Skeletal muscle tissue (tissue), 4 donors: ENCODE measurements around the gene RIMS1. TPM values are rescaled to one million over a fixed set of nuclear protein-coding genes. Genes with fewer than 3 reads are reported as not detected.

ENCODE experiments used
- H3K27ac ChIP-seq: one replicate; pipeline ENCODE4 v1.7.0; 2013; ENCODE audit warnings: mild to moderate bottlenecking, low read depth, low read length, inconsistent platforms
- H3K27me3 ChIP-seq, 3 donors: one replicate each; pipeline ENCODE4 v1.7.0; 2013; ENCODE audit warnings: low read length in 3 of 3; ENCODE audit not compliant: control insufficient read depth in 3 of 3, insufficient read depth in 3 of 3
- H3K36me3 ChIP-seq, 3 donors: one replicate each; pipeline ENCODE4 v1.7.0; 2013; ENCODE audit warnings: low read length in 3 of 3; ENCODE audit not compliant: control insufficient read depth in 3 of 3, insufficient read depth in 3 of 3
- H3K4me1 ChIP-seq, 3 donors: one replicate each; pipeline ENCODE4 v1.7.0; 2013; ENCODE audit warnings: low read length in 3 of 3, mild to moderate bottlenecking in 3 of 3; ENCODE audit not compliant: control insufficient read depth in 3 of 3, insufficient read depth in 3 of 3
- H3K4me3 ChIP-seq, 3 donors: one replicate each; pipeline ENCODE4 v1.7.0; 2013; ENCODE audit warnings: low read length in 3 of 3
- H3K9ac ChIP-seq, 3 donors: one replicate each; pipeline ENCODE4 v1.7.0; 2013; ENCODE audit warnings: low read length in 3 of 3, mild to moderate bottlenecking in 3 of 3, moderate library complexity in 2 of 3, low read depth in 1 of 3
- H3K9me3 ChIP-seq, 3 donors: one replicate each; pipeline ENCODE4 v1.7.0; 2013; ENCODE audit warnings: low read length in 3 of 3; ENCODE audit not compliant: control insufficient read depth in 3 of 3
- total RNA-seq: library from RNA; depleted of rRNA; stranded (reverse); fragments of >200 nt; gene quantifications from one replicate; pipeline ENCODE4 v1.2.3, GENCODE V29; 2014
- donor health status: Osteomylitis.

The RIMS1 gene
- total RNA-seq, 1 donor from 2014 or later, result 15.7 TPM

DNA sequence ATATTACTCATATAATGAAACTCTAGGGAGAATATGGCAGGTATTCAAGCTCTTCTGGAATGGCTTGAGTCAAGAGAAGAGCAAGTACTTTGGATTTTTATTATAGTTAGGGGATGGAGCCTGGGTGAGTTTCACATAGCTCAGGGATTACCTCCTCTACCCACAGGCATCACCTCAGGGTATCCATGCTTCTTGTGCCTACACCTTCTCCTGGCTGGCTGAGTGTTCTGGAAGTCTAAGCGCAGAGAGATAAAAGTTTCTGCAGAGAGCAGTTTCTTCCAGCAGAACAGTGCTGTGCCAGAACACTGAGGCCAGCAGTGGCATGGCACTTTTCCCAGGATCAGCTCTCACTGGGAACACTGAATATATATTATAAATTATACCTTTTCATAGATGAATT lies 535.8 kb downstream of the RIMS1 start:
- Histone ChIP-seq H3K27ac (no peak overlapping the region), H3K36me3 (no peaks in the 10 kb centered on the region), H3K4me1 (no peaks in the 10 kb centered on the region), H3K27me3 (no peaks in the 10 kb centered on the region), H3K9ac (no peak overlapping the region), H3K9me3 (no peaks in the 10 kb centered on the region), H3K4me3 (no peak overlapping the region)

DNA sequence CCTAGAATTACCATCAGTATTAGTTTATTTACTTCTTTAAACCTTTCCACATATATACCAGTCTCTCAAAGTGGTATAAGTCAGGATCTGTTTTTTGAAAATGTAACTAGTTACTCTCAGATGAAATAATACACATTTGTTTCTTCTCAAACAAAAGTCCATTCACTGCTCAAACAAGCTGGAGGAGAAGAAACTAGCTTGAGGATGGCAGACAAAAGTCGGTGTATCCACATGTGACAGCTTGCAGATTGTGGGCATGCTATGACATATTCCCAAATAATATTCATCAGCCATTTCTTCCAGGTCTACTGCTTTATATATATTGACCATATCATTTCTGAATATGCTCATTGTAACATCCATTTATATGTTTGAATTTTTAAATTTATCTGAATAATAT lies 538.1 kb downstream of the RIMS1 start:
- Histone ChIP-seq H3K9ac (no peak overlapping the region), H3K4me1 (no peaks in the 10 kb centered on the region), H3K9me3 (no peaks in the 10 kb centered on the region), H3K36me3 (no peaks in the 10 kb centered on the region), H3K27ac (no peak overlapping the region), H3K4me3 (no peak overlapping the region), H3K27me3 (no peaks in the 10 kb centered on the region)

DNA sequence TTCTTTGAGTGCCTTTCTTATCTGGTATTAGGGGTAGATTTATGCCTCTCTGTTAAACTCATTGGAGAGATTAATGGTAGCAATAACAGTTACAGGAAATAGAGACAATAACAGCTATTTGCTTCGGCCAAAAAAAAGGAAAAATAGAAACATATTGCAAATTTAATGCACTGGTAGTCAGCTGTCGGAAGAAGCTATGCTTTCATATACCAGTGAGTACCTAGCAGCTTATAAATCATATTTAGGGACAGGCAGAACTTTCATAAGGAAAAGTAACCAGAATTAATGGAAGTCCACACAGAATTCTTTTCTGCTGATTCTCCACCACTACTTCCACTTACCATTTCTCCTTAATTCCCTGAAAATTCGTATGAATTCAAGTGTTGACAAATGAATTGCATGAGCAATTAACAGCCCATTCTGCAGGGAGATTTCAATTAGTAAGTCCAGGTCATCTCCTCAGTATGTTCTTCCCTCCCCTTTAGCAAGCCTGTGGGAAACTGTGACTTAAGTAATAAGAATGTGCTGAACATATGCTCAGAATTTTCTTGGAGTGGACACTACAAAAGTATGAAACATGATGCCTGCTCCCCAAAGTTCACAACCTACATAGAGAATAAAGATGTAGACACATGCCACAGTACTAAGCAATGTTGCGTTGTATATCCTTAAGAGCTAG lies 538.8 kb downstream of the RIMS1 start:
- no peaks in the 10 kb centered on the region for H3K36me3 ChIP-seq
- no peaks in the 10 kb centered on the region for H3K9me3 ChIP-seq
- H3K27ac ChIP-seq, result no peak overlapping the region
- no peaks in the 10 kb centered on the region for H3K4me1 ChIP-seq
- H3K9ac ChIP-seq, result no peak overlapping the region
- H3K4me3 ChIP-seq, result no peak overlapping the region
- H3K27me3 ChIP-seq, result no peaks in the 10 kb centered on the region

DNA sequence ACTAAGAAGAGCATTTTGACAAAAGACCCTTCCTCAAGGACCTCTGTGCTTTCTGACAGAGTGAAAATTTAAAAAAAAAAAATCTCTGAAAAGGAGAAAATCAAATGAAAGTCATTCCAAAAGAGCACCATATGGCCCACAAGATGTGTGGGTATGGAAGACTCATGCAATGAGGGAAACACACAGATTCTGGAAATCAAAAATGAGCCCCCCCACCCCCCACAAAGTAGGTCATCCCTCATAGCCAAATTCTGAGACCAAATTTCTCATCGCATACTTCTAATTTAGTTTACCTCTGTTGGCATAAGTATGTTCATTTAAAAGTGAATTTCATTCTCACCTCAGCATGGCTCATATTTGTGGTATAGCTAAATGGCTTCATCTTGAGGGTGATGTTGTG lies 554.3 kb downstream of the RIMS1 start:
- H3K9me3 ChIP-seq, result no peaks in the 10 kb centered on the region
- H3K4me3 ChIP-seq, result no peak overlapping the region
- H3K27me3 ChIP-seq, result peaks cover 0 to 4% (median 0%) of the 10 kb centered on the region in 3 donors
- H3K4me1 ChIP-seq, result no peaks in the 10 kb centered on the region
- no peak overlapping the region for H3K27ac ChIP-seq
- H3K9ac ChIP-seq, result no peak overlapping the region
- no peaks in the 10 kb centered on the region for H3K36me3 ChIP-seq

DNA sequence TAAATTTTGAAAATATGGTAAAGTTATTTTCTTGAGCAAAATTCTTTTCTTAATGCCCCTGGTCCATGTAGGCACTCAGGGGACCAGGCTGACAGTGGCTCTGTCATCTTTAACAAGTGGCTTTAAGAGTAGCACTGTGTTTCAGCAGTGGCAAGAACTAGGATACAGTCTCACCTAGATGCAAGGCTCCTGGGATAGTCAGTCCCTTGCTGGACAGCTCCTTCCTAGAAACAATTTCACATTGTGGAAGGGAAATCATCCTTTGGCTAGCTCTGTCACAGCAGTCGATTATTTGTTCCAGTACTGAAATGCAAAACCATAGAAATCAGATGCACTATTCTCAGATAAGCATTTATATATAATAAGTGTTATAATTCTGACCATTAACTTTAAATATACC lies 560.1 kb downstream of the RIMS1 start:
- H3K9me3 ChIP-seq, result no peaks in the 10 kb centered on the region
- H3K4me3 ChIP-seq, result no peak overlapping the region
- no peaks in the 10 kb centered on the region for H3K4me1 ChIP-seq
- H3K27me3 ChIP-seq, result peaks cover 0 to 4% (median 0%) of the 10 kb centered on the region in 3 donors
- H3K27ac ChIP-seq, result no peak overlapping the region
- no peaks in the 10 kb centered on the region for H3K36me3 ChIP-seq
- H3K9ac ChIP-seq, result no peak overlapping the region
